HG03457 (cell line): ENCODE measurements around the gene NOL4.
A peak's percentile ranks its signal among the peaks of the same experiment; 100 is the strongest.
"Not testable (repeated sequence)": the region's sequence is repeated elsewhere in the genome, so short reads cannot be mapped to it uniquely, and the experiment has no call there.

ENCODE experiments used
- ATAC-seq: cut with Tn5 transposase; IDR thresholded peaks from one replicate; pipeline ENCODE4 v1.9.1; 2021; ENCODE audit warnings: moderate number of reproducible peaks; ENCODE audit not compliant: unreplicated experiment

Gene NOL4, protein sequence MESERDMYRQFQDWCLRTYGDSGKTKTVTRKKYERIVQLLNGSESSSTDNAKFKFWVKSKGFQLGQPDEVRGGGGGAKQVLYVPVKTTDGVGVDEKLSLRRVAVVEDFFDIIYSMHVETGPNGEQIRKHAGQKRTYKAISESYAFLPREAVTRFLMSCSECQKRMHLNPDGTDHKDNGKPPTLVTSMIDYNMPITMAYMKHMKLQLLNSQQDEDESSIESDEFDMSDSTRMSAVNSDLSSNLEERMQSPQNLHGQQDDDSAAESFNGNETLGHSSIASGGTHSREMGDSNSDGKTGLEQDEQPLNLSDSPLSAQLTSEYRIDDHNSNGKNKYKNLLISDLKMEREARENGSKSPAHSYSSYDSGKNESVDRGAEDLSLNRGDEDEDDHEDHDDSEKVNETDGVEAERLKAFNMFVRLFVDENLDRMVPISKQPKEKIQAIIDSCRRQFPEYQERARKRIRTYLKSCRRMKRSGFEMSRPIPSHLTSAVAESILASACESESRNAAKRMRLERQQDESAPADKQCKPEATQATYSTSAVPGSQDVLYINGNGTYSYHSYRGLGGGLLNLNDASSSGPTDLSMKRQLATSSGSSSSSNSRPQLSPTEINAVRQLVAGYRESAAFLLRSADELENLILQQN

GRCh38 chr18:34224423-34225217, at the start of gene NOL4:
TSS of gene NOL4 (minus strand) at chr18:34224913. CDS start at chr18:34223253, 1,660 bp downstream.
- ATAC-seq: no peak

DNA sequence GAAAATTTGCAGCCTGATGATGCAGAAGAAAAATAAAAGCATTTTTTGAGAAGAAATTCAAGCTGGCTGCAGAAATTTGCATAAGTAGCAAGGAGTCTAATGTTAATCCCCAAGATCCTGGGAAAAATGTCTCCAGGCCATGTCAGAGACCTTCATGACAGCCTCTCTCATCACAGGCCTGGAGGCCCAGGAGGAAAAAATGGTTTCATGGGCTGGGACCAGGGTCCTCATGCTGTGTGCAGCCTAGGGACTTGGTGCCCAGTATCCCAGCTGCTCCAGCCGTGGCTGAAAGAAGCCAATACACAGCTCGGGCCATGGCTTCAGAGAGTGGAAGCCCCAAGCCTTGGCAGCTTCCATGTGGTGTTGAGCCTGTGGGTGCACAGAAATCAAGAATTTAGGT, 41.3 kb upstream of the NOL4 start:
- ATAC-seq: not testable (repeated sequence)

DNA sequence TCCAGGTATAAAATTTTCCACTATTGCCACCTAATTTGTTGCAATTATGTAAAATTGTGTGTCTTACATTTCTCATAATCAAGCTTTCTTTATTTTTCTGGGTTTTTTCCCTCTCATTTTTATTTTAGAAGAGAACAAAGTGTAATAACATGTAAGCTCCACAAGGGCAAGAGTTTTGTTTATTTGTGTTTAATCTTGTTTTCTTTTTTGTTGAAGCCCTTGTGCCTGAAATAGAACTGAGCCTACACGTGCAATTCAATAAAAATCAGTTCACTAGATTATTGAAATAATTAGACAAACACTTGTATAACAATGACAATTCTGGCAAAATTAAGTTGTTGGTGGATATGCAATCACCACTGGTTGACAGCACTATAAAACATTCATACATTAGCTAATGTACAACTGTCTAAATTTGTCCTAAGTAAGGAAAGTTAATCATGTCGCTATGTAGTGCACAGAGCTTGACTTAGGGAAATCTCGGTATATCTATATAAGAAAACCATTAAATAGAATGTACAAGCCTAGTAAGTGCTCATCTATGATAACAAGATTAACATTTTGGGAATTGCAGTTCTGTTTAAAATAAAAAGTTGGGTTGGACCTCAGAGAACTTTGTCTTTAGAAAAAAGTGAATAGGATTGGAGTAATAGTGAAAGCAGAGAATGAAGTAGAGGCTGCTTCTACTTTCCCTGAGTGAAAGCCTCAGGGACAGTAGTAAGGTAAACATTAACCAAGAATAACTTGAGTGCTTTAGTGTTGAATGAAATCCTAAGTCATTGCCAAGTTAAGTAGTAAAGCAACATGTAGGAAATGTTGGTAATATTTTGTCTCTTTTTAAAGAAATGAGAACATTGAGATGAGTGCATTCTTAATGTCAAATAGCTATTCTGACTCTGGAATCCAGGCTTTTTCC, 37.4 kb upstream of the NOL4 start:
- ATAC-seq: no peak

GRCh38 chr18:34258176-34258575, 33.5 kb upstream of the NOL4 start:
- ATAC-seq: no peak

DNA sequence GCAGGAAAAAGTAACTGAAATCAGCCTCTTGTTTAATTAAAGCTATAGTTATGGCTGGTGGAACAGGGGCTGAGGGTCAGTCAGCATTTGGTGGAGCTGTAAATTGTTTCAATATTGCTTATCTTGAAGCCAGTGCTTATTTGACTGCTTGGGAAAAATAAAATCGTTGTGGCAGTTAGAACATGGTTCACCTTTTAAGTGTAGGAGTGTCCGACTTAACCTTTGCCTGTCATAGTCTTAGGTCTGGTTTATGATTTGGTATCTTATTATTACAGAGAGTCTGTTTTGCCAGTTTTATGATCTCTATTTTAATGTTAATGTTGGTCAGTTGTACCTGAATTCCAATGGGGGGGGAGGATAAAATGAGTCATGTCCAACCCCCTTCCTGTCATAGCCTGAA, 27.2 kb upstream of the NOL4 start:
- no peak for ATAC-seq

GRCh38 chr18:34248727-34249126, 24.0 kb upstream of the NOL4 start:
- no peak for ATAC-seq

- ATAC-seq: no peak
These were observed 18.0 kb upstream of the NOL4 start for GRCh38 chr18:34242739-34243138.

GRCh38 chr18:34233781-34234388, 9.2 kb upstream of the NOL4 start:
- not testable (repeated sequence) for ATAC-seq

DNA sequence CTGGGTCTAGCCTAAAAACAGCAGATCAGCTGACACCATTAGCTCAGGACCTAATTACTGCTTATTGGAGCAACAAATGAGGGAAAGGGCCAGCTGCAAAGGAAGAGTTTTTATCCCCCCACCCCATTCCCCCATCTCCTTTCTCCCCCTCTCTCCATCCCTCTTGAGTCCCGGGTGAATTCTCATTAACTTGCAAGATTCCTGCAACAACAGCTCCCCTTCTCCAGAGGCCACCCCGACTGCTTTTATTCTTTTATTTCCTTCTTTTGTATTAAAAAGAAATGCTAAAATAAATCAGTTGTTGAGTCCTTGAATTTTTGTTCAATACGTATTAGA, 473 bp upstream of the NOL4 start:
- ATAC-seq: no peak

- no peak for ATAC-seq
These were observed 755 bp downstream of the NOL4 start for GRCh38 chr18:34223893-34224422.

GRCh38 chr18:34223164-34223892, 1.4 kb downstream of the NOL4 start:
- no peak for ATAC-seq

- ATAC-seq: peak; percentile 61
These were observed 2.2 kb downstream of the NOL4 start for GRCh38 chr18:34222307-34223163.

- ATAC-seq: peak; percentile 5
These were observed 2.8 kb downstream of the NOL4 start for GRCh38 chr18:34221971-34222306.

DNA sequence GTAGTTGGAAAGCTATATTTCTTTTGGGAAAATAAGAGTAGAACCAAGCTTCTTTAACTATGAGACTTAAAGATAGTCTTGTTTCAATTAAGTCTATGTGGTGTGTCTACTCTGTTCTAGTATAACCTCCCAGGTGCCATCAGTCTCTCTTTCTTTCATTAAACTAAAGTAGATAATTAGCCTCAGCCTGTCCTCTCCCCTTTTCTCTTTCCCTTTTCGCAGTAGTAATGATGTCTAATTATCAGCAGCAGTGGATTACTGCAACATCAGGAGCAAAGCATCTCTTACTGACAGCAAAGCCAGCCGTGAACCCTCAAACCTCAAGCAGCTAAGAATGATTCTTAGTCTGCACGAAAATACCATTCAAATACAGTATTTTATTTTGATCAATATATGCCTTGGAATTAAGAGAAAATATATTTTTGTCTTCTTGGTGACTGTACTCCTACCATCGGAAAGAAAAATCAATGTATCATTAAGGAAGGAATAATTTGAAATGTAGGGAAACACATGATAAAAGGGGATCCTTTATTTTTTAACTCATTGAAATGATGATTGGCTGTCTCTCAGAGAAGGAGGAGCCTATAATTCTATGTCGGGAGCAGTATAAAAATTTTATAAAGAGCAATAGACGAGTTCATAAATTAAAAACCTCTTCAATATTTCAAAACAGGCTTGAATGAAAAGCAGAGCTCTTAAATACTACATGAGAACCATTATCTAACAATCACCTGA, 4.5 kb downstream of the NOL4 start:
- no peak for ATAC-seq

GRCh38 chr18:34219651-34220050, 5.1 kb downstream of the NOL4 start:
- ATAC-seq: no peak

- no peak for ATAC-seq
These were observed 12.2 kb downstream of the NOL4 start for GRCh38 chr18:34212511-34212910.

DNA sequence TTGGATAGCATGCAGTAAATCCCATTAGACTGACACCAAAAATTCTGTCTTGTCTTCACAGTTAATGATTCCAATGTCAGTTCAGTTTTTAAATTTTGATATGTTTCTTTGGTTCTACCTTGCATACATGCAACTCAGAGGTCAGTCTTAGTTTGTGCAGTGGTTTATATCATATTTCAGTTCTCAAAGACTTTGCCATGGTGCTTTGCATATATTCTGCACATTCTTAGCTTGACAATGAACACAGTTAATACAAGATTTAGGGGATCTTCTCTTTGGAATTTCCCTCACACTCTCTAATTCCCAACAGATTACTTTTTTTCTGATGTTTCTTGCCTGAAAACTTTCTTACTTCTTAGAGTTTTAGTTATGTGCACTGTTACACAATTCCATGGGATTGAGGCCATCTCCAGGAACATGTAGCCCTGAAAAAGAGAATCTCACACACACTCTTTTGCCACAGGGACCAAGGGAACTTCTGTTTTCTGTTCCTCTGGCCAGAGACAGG, 17.3 kb downstream of the NOL4 start:
- ATAC-seq: no peak

DNA sequence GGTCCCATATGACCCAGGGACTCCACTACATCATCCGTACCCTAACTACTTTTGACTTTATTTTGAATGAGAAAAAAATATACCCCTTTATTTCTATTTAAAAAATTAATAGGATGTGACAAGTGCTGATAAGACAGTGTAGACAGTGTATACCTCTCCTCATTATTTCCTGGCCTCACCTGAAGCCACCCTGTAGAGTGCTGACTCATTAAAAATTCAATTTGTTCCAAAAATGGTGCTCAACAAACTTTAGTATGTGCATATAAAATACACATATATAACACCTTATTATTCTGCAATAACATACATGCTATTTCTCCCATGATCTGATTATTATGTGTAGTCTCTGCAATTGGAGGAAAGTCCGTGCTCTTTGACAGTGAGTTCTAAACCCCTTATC, 20.8 kb downstream of the NOL4 start:
- no peak for ATAC-seq
